ENCODE results near the gene FAM200A. TPM values are rescaled to one million over a fixed set of nuclear protein-coding genes. Genes with fewer than 3 reads are reported as not detected.

Gene FAM200A
- total and polyA plus RNA-seq, 2 of the 13 experiments (the other 11 are each of a cell fraction or from before 2014, with no cell fraction given): 4.7 to 6.3 TPM

DNA sequence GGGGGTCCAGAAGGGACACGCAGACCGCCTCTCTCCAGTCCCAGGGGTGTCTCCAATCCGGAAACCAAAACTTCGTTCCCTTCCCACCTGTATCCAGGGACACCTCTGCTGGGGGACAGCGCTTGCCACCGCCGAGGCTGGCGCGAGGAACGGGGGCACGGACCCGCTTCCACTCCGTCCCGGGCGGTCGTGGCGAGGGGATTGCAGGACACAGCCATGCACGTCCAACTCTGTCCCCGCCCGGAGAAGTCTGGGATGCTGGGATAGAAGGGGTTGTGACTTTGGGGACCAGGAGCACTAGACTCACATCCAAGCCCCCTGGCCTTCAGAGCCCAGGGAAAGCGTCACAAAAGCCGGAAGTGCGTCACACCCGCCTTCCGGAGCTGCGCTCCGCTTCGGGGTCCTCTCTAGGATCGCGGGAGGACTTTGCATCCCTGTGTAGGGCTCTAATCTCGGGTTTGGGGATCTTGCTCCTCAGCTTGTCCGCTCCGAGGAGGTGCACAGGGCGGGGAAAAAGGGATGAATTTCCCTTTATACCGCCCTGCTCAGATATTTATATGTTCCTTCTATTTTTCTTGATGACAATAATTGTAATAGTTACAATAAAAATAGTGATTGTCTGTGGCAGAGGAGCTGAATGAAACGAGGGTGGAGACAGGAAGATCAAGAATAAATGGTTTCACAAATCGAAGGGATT is at the start of gene FAM200A (continued):
- TF ChIP-seq, protein P1, sequence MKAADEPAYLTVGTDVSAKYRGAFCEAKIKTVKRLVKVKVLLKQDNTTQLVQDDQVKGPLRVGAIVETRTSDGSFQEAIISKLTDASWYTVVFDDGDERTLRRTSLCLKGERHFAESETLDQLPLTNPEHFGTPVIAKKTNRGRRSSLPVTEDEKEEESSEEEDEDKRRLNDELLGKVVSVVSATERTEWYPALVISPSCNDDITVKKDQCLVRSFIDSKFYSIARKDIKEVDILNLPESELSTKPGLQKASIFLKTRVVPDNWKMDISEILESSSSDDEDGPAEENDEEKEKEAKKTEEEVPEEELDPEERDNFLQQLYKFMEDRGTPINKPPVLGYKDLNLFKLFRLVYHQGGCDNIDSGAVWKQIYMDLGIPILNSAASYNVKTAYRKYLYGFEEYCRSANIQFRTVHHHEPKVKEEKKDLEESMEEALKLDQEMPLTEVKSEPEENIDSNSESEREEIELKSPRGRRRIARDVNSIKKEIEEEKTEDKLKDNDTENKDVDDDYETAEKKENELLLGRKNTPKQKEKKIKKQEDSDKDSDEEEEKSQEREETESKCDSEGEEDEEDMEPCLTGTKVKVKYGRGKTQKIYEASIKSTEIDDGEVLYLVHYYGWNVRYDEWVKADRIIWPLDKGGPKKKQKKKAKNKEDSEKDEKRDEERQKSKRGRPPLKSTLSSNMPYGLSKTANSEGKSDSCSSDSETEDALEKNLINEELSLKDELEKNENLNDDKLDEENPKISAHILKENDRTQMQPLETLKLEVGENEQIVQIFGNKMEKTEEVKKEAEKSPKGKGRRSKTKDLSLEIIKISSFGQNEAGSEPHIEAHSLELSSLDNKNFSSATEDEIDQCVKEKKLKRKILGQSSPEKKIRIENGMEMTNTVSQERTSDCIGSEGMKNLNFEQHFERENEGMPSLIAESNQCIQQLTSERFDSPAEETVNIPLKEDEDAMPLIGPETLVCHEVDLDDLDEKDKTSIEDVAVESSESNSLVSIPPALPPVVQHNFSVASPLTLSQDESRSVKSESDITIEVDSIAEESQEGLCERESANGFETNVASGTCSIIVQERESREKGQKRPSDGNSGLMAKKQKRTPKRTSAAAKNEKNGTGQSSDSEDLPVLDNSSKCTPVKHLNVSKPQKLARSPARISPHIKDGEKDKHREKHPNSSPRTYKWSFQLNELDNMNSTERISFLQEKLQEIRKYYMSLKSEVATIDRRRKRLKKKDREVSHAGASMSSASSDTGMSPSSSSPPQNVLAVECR (CRISPR knock-in tag; IDR thresholded peaks at IDR 0.05; ENCODE audit: borderline replicate concordance): peak; percentile 90
- TF ChIP-seq NCOA2 (CRISPR knock-in tag; IDR thresholded peaks at IDR 0.05) (0 out of 2 replicates have a peak, but pooled peaks have one; percentile 16), ZNF547 (CRISPR knock-in tag; IDR thresholded peaks at IDR 0.05) (peak; percentile 65; the same call in 1 of the 2 replicates), ZBTB40 (IDR thresholded peaks at IDR 0.05) (peak; percentile 74), ZBTB40 (CRISPR knock-in tag; IDR thresholded peaks at IDR 0.05) (peak; percentile 80), REXO4 (CRISPR knock-in tag; IDR thresholded peaks at IDR 0.05; ENCODE audit: borderline replicate concordance) (no peak), ZNF496 (CRISPR knock-in tag; IDR thresholded peaks at IDR 0.05; ENCODE audit: insufficient replicate concordance) (no peak), ZNF614 (CRISPR knock-in tag; IDR thresholded peaks at IDR 0.05; ENCODE audit: borderline replicate concordance) (peak; percentile 65; the same call in 1 of the 2 replicates), MTF2 (CRISPR knock-in tag; IDR thresholded peaks at IDR 0.05; ENCODE audit: borderline replicate concordance) (peak; percentile 33; the same call in 1 of the 2 replicates), CREB1 (IDR thresholded peaks at IDR 0.05) (peak; percentile 95), CREB1 (CRISPR knock-in tag; IDR thresholded peaks at IDR 0.05) (peak; percentile 98)
- TF ChIP-seq, protein P2, sequence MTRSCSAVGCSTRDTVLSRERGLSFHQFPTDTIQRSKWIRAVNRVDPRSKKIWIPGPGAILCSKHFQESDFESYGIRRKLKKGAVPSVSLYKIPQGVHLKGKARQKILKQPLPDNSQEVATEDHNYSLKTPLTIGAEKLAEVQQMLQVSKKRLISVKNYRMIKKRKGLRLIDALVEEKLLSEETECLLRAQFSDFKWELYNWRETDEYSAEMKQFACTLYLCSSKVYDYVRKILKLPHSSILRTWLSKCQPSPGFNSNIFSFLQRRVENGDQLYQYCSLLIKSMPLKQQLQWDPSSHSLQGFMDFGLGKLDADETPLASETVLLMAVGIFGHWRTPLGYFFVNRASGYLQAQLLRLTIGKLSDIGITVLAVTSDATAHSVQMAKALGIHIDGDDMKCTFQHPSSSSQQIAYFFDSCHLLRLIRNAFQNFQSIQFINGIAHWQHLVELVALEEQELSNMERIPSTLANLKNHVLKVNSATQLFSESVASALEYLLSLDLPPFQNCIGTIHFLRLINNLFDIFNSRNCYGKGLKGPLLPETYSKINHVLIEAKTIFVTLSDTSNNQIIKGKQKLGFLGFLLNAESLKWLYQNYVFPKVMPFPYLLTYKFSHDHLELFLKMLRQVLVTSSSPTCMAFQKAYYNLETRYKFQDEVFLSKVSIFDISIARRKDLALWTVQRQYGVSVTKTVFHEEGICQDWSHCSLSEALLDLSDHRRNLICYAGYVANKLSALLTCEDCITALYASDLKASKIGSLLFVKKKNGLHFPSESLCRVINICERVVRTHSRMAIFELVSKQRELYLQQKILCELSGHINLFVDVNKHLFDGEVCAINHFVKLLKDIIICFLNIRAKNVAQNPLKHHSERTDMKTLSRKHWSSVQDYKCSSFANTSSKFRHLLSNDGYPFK (CRISPR knock-in tag; IDR thresholded peaks at IDR 0.05; ENCODE audit: borderline replicate concordance): peak; percentile 82

Data from HepG2 (cell line).